KOPT-K1 (cell line): Measurements from ENCODE around the gene NDUFAF8.

ENCODE experiments used
- H3K27ac ChIP-seq: fragments of 200-600 bp; sonication (generic); 2 replicates; pipeline ENCODE4 v1.5.1; 2016; ENCODE audit warnings: antibody characterized with exemption, mild to moderate bottlenecking, low read depth, low read length; ENCODE audit not compliant: poor library complexity, severe bottlenecking
- H3K36me3 ChIP-seq: fragments of 200-600 bp; sonication (generic); 2 replicates; pipeline ENCODE4 v1.5.1; 2017; ENCODE audit warnings: antibody characterized with exemption, mild to moderate bottlenecking, low read length, moderate library complexity; ENCODE audit not compliant: insufficient read depth
- H3K9me3 ChIP-seq: fragments of 200-600 bp; sonication (generic); 2 replicates; pipeline ENCODE4 v1.5.1; 2017; ENCODE audit warnings: antibody characterized with exemption, low read length, mild to moderate bottlenecking; ENCODE audit not compliant: insufficient read depth, poor library complexity, severe bottlenecking

NDUFAF8 gene

DNA sequence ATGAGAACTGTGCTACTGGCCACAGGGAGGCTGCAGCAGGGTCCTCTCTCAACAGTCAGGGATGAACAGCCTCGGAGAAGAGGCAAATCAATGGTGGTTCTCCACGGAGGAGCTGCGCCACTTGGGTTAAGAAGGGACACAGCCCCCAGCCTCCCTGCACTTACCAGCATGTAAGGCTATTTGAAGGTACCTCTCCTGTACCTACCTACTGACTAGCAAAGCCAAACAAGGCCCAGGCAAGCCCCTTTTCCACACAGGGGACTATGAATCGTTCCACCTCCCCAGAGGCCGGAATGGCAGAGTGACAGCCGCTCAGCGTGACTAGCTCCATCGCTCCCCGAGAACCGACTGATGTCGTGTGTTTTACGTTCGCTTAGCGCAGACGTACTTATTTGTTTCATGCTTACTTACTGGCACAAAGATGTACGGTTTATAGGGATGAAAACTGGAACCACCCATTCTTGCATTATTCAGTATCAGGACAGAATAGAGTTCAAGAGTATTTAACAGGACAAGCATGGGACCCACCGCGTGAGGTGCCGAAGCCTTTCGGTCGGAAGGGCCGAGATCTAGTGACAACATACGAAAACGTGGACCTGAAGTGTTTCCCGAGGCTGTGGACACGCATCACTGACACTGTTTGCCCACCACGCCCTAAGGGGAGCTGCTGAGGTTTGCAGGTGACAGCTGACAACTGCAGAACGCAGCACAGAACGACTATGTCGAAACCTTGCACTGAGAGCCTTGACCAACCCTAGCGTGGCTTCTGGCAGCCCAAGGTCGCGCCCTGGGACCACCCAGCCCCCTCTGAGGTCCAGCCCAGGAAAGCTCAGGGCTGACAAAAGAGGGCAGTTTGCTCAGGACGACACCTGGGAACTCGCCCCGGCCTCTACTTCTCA lies 1.3 kb upstream of the NDUFAF8 start:
- peaks cover 40% of the 10 kb centered on the region; the same call in 1 of the 2 replicates for H3K36me3 ChIP-seq

DNA sequence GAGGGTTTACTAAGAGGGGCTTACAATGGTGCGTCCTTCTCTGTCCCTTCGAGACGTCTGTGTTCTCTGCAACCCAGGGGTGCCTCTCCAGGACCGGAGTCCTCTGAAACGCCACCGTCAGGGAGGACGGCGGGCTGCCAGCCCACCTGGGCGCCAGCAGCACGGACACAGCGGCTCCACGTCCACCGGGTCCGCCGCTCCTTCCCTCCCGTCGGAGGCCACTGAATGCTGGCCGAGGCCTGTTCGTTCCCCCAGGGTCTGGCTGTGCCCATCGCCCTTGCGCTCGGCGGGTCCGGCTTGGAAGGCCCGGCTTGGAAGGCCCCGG lies 666 bp upstream of the NDUFAF8 start:
- Histone ChIP-seq H3K27ac (peak overlapping the region; percentile 58), H3K9me3 (no peaks in the 10 kb centered on the region), H3K36me3 (peaks cover 40% of the 10 kb centered on the region; the same call in 1 of the 2 replicates)

More for the DNA sequence above, 1.3 kb upstream of the NDUFAF8 start:
- Histone ChIP-seq H3K9me3 (no peaks in the 10 kb centered on the region), H3K27ac (peak overlapping the region; percentile 58)

DNA sequence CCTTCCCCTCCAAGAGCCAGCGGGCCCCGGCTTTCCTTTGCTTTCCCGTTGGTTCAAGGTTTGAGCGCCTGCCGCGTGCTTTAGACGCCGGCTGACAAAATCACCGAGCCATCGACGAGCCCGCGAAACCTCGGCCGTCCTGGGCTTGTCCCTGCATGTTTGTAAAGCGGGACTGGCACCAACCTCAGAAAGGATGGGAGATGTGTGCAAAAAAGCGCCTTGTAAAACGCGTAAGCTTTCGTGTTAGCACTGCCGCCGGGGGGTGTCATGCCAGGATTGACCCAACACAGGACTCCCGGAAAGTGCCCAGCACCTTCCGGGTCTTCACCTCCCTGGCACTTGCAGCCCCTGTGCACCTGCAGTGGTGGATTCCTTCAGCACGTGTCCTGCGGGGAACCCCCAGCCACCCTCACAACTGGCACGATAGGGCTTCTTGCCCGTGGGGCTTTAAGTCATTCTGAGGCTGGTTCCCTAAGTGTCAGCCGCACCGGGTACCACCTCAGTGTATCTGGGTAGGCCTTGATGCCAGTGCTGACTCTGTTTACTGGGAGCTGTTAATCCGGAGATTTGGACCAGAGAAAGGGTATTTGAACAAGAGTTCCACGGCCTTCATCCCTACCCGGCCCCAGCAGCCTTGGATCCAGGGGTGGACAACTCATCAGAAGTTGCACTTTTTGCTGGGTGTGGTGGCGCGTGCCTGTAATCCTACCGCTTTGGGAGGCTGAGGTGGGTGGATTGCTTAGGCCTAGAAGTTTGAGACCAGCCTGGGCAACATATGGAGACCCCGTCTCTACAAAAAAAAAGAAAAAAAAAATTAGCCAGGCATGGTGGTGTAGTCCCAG lies 817 bp downstream of the NDUFAF8 start:
- Histone ChIP-seq H3K27ac (peak overlapping the region; percentile 86), H3K36me3 (peaks cover 45% of the 10 kb centered on the region; the same call in 1 of the 2 replicates), H3K9me3 (no peaks in the 10 kb centered on the region)

DNA sequence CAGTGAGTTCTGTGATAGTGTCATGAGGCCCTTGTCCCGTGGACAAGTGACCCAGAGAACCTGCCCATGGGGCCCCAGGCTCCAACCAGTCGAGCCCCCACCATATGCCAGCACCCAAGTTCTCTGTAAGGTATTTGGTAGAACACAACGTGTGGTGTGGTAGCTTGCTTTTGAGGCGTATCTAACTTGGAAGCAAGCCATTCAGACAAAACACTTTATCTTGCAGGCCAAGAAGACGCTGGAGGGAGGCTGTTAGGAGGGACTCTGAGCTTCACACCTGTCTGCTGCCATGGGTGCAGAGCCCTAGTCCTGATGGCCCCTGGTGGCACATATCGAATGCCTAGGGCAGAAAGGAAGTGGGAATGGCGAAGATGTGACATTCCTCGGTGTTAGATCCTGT lies 1.6 kb downstream of the NDUFAF8 start:
- Histone ChIP-seq H3K27ac (no peak overlapping the region), H3K36me3 (peaks cover 53% of the 10 kb centered on the region; the same call in 1 of the 2 replicates), H3K9me3 (no peaks in the 10 kb centered on the region)

DNA sequence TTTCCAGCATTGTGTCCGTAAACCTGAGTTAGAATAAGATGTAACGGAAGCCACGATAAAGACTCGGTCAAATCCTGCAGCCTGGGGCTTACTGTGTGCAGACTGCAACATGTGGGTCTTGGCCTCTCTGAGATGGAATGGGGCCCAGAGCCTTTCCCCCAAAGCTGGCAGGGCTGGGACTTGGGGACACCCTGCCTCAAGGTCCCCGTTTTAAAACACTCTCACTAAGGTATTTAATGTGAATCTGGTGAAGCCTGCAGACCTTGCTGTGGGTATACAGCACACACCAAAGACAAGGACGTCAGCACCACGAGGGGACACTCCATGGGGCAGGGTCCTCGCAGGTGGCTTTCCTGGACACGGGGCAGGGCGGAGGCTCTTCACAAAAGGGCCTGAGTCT lies 2.1 kb downstream of the NDUFAF8 start:
- Histone ChIP-seq H3K36me3 (peaks cover 51% of the 10 kb centered on the region; the same call in 1 of the 2 replicates), H3K27ac (no peak overlapping the region), H3K9me3 (no peaks in the 10 kb centered on the region)

DNA sequence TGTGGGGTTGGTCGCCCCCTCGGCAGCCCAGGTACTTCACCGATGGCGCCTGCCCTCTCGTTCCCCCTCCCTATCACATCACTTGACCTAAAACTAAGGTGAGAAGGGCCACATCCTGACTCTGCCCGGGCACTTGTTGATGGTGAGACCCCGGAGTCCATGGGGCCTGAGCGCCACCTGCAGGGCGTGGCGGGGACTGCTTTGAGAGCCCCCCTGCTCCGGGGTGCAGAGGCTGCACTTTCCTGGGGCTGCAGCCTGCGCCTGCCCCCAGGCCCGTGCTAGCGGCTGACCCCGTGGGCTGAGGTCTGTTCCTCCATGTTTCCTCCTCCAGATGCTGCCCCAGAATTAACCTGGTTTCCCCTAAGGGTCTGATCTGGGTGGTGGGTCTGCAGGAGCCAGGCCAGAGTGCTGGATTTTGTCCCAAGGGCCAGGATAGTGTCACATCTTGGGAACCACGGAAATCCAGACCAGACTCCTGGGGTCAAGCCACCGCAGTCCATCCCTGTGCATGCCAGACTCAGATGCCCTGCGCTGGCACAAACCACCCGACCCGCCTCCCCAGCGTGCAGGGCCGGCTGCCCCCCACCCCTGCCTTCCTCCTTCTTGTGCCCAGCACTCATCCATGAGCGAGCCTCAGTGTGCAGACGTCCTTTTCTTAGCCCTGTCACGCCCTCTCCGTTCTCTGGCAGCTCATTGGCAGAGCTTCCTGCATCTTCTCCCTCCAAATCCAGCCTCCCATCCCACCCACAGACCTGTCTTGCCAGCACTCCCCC lies 2.7 kb downstream of the NDUFAF8 start:
- H3K9me3 ChIP-seq, result no peaks in the 10 kb centered on the region
- no peak overlapping the region for H3K27ac ChIP-seq
- peaks cover 48% of the 10 kb centered on the region; the same call in 1 of the 2 replicates for H3K36me3 ChIP-seq

DNA sequence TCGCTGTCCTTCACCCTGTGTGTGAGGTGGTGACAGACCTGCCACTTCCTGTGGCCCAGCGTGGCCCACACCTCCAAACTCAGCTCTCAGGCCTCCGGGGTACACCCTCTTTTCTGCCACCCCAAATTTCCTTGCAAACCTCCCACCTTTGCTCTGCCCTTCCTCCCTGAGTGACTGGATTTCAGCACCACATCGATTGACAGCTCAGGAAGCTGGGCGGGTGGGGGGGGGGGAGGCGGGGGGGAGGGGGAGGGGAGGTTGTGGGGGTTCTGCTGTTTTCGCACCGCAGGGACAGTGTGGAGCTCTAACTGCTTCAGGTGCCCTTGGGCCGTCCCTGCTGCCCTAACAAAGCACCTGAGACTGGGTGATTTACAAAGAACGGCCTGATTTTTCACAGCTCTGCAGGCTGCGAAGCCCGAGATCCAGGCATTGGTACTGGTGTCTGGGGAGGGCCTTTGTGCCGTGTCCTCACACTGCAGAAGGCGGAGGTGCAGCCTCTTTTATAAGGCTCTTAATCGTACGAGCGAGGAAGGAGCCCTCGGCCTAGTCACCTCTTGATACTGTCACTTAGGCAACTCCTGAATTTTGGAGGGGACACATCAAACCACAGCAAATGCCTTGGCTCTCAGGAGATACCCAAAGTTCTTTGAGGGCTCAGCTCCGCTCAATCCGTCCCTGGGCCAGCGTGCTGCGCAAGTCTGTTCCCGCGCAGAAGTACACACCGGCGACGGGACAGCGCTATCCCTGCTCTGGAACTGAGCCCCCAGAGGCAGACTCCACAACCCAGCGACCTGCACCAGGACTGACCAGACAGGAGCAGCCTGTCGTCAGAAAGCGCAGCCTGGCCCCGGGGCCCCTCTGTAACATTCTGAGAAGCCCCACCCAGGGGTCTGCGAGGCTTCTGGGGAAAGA lies 3.6 kb downstream of the NDUFAF8 start:
- no peaks in the 10 kb centered on the region for H3K9me3 ChIP-seq
- peaks cover 47% of the 10 kb centered on the region; the same call in 1 of the 2 replicates for H3K36me3 ChIP-seq
- no peak overlapping the region for H3K27ac ChIP-seq

DNA sequence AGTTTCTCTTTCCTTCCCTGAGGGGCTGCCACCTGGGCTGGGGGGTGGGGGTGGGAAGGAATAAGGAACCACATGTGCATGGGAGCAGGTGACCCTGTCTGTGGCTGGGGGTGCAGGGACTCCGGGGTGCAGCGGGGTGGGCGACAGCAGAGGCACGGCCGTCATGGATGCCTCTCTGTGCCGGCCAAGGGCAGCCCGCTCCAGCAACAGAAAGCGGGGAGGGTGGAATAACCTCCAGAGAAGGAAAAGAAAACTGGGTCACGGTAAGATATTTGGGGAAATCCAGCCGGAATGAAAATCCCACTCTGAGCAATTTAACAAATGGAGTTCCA lies 4.2 kb downstream of the NDUFAF8 start:
- Histone ChIP-seq H3K9me3 (no peaks in the 10 kb centered on the region), H3K36me3 (peaks cover 47% of the 10 kb centered on the region; the same call in 1 of the 2 replicates), H3K27ac (no peak overlapping the region)

DNA sequence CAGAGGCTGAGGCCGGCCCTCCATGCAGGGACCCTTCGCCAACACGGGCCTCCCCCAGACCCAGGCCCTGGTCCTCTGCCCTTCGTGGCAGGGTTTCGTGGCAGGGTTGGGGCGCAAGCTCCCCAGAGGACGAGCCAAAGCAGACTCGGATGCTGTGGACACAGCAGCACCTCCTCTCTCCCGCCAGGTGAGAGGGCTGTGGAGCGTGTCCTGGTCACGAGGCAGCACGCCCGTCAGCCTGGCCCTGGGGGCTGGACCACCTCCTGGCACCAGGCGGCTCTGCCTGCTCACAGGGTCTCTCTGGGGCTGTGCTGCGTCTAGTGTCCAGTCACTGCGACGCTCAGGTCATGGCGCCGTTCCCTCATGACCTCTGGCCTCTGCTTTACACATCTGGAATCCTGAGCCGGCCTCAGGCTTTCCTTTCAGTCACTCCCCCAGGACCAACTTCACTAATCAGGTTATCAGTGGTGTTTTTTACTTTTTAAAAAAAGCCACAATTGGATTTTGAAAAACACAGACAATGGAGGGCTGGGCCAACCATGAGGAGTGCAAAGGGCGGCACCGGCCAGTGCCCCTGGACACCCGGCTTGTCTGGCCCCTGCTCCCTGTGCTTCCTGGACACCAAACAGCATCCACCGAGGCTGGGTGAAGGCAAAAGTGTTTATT lies 5.4 kb downstream of the NDUFAF8 start:
- Histone ChIP-seq H3K9me3 (no peaks in the 10 kb centered on the region), H3K36me3 (peaks cover 49% of the 10 kb centered on the region; the same call in 1 of the 2 replicates), H3K27ac (no peak overlapping the region)

DNA sequence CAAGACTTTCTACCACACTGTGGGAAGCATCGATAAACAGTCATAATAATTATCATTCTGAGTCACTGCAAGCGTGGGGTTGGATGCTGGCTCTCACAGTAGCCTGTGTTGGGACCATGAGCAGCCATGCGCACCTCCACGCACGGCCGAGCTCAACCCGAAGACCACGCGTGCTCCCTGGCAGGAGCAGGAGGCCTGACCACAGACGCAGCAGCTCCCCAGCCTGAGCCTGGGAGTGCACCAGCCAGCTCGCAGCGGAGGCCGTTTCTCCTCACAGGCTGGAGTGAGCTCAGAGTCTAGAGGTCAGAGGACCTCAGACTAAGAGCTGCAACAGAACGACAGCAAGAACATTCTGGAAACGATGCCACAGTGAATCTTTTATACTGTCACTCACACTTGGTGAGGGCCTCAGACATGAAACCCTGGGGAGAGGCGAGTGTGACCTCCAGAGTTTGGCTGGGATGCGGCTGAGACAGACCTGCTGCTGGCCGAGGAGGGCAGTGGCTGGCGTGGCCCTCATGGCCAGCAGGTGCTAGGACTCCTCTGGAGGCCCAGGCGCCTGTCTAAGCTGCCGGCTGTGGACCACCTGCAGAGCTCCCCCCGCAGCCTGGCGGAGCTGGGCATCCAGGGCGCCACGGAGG lies 6.0 kb downstream of the NDUFAF8 start:
- no peak overlapping the region for H3K27ac ChIP-seq
- H3K9me3 ChIP-seq, result no peaks in the 10 kb centered on the region
- peaks cover 55% of the 10 kb centered on the region for H3K36me3 ChIP-seq

DNA sequence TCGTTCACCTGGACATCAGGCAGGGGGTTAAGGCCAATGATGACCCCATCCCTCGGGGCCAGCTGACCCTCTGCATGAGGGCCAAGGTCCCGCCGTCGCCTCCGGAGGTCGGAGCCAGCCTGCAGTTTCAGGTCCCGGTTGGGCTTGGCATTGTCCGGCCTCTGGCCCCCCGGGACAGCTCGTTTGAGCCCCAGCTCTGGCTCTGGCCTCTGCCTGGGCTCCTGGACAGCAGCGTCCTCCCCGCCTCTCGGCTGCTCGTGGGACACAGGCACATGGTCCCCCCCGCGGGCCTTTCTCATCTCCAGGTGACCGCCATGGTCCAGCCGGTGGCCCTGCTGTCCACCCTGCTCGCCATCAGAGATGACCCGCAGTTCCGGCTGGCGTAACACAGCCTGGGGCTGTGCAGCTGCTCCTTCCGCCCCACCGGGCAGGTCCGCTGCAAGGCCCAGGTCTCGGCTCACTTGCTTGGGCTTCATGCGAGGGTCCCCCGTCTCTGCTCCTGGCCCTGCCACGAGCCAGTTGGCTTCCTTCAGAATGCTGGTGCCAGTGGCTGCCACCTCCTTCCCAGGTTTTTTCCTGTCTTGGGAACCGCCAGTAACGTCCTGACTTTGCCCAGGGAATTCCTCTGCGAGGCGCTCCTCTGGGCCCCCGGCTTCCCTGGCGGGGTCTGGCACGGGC lies 6.7 kb downstream of the NDUFAF8 start:
- H3K36me3 ChIP-seq, result peaks cover 52% of the 10 kb centered on the region
- H3K27ac ChIP-seq, result no peak overlapping the region
- H3K9me3 ChIP-seq, result no peaks in the 10 kb centered on the region

DNA sequence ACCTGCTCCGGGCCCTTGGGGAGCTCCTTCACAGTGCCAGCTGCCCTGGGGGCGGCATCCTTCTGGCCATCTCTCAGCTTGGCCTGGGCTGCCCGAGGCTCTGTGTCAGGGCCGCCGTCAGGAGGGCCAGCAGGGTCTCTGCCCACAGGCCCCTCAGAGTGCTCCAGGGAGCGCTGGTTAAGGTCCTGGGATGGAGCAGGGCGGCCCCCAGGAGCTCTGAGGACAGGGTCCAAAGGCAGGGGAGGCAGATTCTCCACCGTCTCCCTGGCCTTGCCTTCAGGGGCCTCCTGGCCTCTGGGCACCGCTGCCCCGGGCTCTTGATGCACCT lies 7.2 kb downstream of the NDUFAF8 start:
- H3K9me3 ChIP-seq, result no peaks in the 10 kb centered on the region
- H3K36me3 ChIP-seq, result peaks cover 47% of the 10 kb centered on the region
- H3K27ac ChIP-seq, result no peak overlapping the region
